Neural cell (in vitro differentiated cells): Measurements from ENCODE around the gene GFI1. TPM values are rescaled to one million over a fixed set of nuclear protein-coding genes. Genes with fewer than 3 reads are reported as not detected.

Source experiments
- H2AFZ ChIP-seq: fragments of 200-600, 300-800 bp; sonication (generic), shearing (Covaris generic); 2 replicates; pipeline ENCODE4 v1.6.0; 2014; ENCODE audit warnings: low read depth, mild to moderate bottlenecking, antibody characterized with exemption, low read length, moderate library complexity
- H3F3A ChIP-seq: fragments of 200-600 bp; shearing (Covaris generic); 2 replicates; pipeline ENCODE4 v1.6.1; 2016; ENCODE audit warnings: mild to moderate bottlenecking, moderate library complexity, mixed read lengths, antibody characterized with exemption, low read length; ENCODE audit not compliant: insufficient read depth, poor library complexity, severe bottlenecking
- H3K27ac ChIP-seq: fragments of 200-600, 300-800 bp; sonication (generic), shearing (Covaris generic); 2 replicates; pipeline ENCODE4 v1.5.1; 2014; ENCODE audit warnings: mild to moderate bottlenecking, low read length, moderate library complexity
- H3K27me3 ChIP-seq: fragments of 300-800, 200-600 bp; sonication (generic), shearing (Covaris generic); 2 replicates; pipeline ENCODE4 v1.6.0; 2014; ENCODE audit warnings: mild to moderate bottlenecking, low read depth, low read length, moderate library complexity; ENCODE audit not compliant: insufficient read depth
- H3K36me3 ChIP-seq: fragments of 300-800, 200-600 bp; sonication (generic), shearing (Covaris generic); 2 replicates; pipeline ENCODE4 v1.5.1; 2014; ENCODE audit warnings: mild to moderate bottlenecking, antibody characterized with exemption, low read length, moderate library complexity; ENCODE audit not compliant: insufficient read depth
- H3K4me2 ChIP-seq: fragments of 300-800, 200-600 bp; sonication (generic), shearing (Covaris generic); 2 replicates; pipeline ENCODE4 v1.6.0; 2014; ENCODE audit warnings: mild to moderate bottlenecking, low read length
- H3K4me3 ChIP-seq: fragments of 300-800, 200-600 bp; sonication (generic), shearing (Covaris generic); 2 replicates; pipeline ENCODE4 v1.5.1; 2014; ENCODE audit warnings: mild to moderate bottlenecking, low read length, moderate library complexity
- H3K79me2 ChIP-seq: fragments of 200-600 bp; shearing (Covaris generic); replicated peaks from 2 replicates; pipeline ENCODE4 v1.6.0; 2014; ENCODE audit warnings: mild to moderate bottlenecking, low read length, moderate library complexity; ENCODE audit not compliant: insufficient read depth
- H3K9ac ChIP-seq: fragments of 300-800, 200-600 bp; sonication (generic), shearing (Covaris generic); 2 replicates; pipeline ENCODE4 v1.6.1; 2016; ENCODE audit warnings: mild to moderate bottlenecking, low read length, mixed read lengths
- H3K9me2 ChIP-seq: fragments of 200-600 bp; shearing (Covaris generic); 2 replicates; pipeline ENCODE4 v1.6.1; 2016; ENCODE audit warnings: mild to moderate bottlenecking, low read length, mixed read lengths; ENCODE audit not compliant: insufficient read depth
- H3K9me3 ChIP-seq: fragments of 200-600, 300-800 bp; sonication (generic), shearing (Covaris generic); 2 replicates; pipeline ENCODE4 v1.6.1; 2016; ENCODE audit warnings: mild to moderate bottlenecking, mixed run types, low read length, moderate library complexity, mixed read lengths
- H4K20me1 ChIP-seq: fragments of 200-600 bp; shearing (Covaris generic); 2 replicates; pipeline ENCODE4 v1.6.1; 2016; ENCODE audit warnings: mild to moderate bottlenecking, mixed run types; ENCODE audit not compliant: insufficient read depth
- EP300 ChIP-seq: fragments of 450-650 bp; conservative IDR thresholded peaks from 2 replicates; pipeline ENCODE4 v1.6.1; 2014; ENCODE audit warnings: antibody characterized with exemption, mild to moderate bottlenecking, moderate library complexity; ENCODE audit not compliant: poor library complexity, severe bottlenecking
- EZH2 ChIP-seq: fragments of 200-600, 300-800 bp; shearing (Covaris generic), sonication (generic); IDR thresholded peaks from 2 replicates; pipeline ENCODE4 v1.6.1; 2014; ENCODE audit warnings: antibody characterized with exemption, low read length, borderline replicate concordance, mild to moderate bottlenecking; ENCODE audit not compliant: insufficient read depth, poor library complexity, severe bottlenecking
- MXI1 ChIP-seq: fragments of 450-650 bp; conservative IDR thresholded peaks from 2 replicates; pipeline ENCODE4 v1.6.1; 2014; ENCODE audit warnings: antibody characterized with exemption, mild to moderate bottlenecking; ENCODE audit not compliant: poor library complexity, severe bottlenecking
- POLR2AphosphoS5 ChIP-seq: IDR thresholded peaks from 2 replicates; pipeline ENCODE4 v1.6.1; 2012
- RAD21 ChIP-seq: fragments of 450-650 bp; conservative IDR thresholded peaks from 2 replicates; pipeline ENCODE4 v1.6.1; 2014; ENCODE audit warnings: antibody characterized with exemption, mild to moderate bottlenecking, moderate library complexity
- SMC3 ChIP-seq: fragments of 450-650 bp; conservative IDR thresholded peaks from 2 replicates; pipeline ENCODE4 v1.6.1; 2014; ENCODE audit warnings: antibody characterized with exemption, mild to moderate bottlenecking, moderate library complexity; ENCODE audit not compliant: poor library complexity
- TAF1 ChIP-seq: IDR thresholded peaks from 2 replicates; pipeline ENCODE4 v1.6.1; 2012; ENCODE audit warnings: low read depth
- polyA plus RNA-seq: library from polyadenylated mRNA; depleted of rRNA; stranded (reverse); fragments of >200 nt; gene quantifications from 2 replicates; pipeline ENCODE4 v1.2.3, GENCODE V29; 2014
- TF ChIP-seq, protein P1 (sequence below): fragments of 450-650 bp; IDR thresholded peaks from 2 replicates; pipeline ENCODE4 v1.5.1; 2014; ENCODE audit warnings: antibody characterized with exemption, mild to moderate bottlenecking, moderate library complexity; ENCODE audit not compliant: poor library complexity, severe bottlenecking
- TF ChIP-seq, protein P2 (sequence below): IDR thresholded peaks from 2 replicates; pipeline ENCODE4 v1.6.1; 2012; ENCODE audit warnings: borderline replicate concordance

The GFI1 gene
- polyA plus RNA-seq, 1 donor from 2014 or later = not detected

DNA sequence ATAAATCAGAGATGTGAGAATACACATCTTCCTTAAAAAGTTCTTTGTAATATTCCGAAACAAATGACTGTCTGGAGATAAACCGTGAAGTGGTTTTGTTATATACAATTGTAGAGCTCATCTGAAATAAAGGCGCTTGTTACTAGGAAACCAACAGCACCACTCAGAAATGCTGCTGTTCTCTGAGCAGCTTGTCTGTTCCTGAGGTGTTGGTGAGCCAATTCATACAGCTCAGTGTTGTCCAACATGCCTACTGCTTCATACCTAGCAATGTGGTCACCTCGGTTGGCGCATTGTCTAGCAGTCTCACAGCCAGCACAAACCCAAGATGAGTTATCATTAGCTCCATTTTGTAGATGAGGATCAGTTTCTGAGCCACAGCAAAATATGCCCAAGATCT is 44.4 kb downstream of the GFI1 start:
- H3K27me3 ChIP-seq = no peaks in the 10 kb centered on the region
- H4K20me1 ChIP-seq = no peaks in the 10 kb centered on the region
- no peak overlapping the region for H3K27ac ChIP-seq
- no peak overlapping the region for H2AFZ ChIP-seq
- no peak overlapping the region for H3K4me2 ChIP-seq
- no peaks in the 10 kb centered on the region for H3K36me3 ChIP-seq
- no peak overlapping the region for H3K4me3 ChIP-seq
- TF ChIP-seq, protein P1, sequence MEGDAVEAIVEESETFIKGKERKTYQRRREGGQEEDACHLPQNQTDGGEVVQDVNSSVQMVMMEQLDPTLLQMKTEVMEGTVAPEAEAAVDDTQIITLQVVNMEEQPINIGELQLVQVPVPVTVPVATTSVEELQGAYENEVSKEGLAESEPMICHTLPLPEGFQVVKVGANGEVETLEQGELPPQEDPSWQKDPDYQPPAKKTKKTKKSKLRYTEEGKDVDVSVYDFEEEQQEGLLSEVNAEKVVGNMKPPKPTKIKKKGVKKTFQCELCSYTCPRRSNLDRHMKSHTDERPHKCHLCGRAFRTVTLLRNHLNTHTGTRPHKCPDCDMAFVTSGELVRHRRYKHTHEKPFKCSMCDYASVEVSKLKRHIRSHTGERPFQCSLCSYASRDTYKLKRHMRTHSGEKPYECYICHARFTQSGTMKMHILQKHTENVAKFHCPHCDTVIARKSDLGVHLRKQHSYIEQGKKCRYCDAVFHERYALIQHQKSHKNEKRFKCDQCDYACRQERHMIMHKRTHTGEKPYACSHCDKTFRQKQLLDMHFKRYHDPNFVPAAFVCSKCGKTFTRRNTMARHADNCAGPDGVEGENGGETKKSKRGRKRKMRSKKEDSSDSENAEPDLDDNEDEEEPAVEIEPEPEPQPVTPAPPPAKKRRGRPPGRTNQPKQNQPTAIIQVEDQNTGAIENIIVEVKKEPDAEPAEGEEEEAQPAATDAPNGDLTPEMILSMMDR = no peak
- TF ChIP-seq TAF1 (no peak), MXI1 (no peak), EZH2 (no peak), EP300 (no peak), SMC3 (no peak), POLR2AphosphoS5 (no peak), RAD21 (no peak)
- TF ChIP-seq, protein P2, sequence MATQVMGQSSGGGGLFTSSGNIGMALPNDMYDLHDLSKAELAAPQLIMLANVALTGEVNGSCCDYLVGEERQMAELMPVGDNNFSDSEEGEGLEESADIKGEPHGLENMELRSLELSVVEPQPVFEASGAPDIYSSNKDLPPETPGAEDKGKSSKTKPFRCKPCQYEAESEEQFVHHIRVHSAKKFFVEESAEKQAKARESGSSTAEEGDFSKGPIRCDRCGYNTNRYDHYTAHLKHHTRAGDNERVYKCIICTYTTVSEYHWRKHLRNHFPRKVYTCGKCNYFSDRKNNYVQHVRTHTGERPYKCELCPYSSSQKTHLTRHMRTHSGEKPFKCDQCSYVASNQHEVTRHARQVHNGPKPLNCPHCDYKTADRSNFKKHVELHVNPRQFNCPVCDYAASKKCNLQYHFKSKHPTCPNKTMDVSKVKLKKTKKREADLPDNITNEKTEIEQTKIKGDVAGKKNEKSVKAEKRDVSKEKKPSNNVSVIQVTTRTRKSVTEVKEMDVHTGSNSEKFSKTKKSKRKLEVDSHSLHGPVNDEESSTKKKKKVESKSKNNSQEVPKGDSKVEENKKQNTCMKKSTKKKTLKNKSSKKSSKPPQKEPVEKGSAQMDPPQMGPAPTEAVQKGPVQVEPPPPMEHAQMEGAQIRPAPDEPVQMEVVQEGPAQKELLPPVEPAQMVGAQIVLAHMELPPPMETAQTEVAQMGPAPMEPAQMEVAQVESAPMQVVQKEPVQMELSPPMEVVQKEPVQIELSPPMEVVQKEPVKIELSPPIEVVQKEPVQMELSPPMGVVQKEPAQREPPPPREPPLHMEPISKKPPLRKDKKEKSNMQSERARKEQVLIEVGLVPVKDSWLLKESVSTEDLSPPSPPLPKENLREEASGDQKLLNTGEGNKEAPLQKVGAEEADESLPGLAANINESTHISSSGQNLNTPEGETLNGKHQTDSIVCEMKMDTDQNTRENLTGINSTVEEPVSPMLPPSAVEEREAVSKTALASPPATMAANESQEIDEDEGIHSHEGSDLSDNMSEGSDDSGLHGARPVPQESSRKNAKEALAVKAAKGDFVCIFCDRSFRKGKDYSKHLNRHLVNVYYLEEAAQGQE = no peak
- no peaks in the 10 kb centered on the region for H3F3A ChIP-seq
- H3K9ac ChIP-seq = no peak overlapping the region
- no peaks in the 10 kb centered on the region for H3K9me3 ChIP-seq
- no peaks in the 10 kb centered on the region for H3K79me2 ChIP-seq
- H3K9me2 ChIP-seq = no peaks in the 10 kb centered on the region

DNA sequence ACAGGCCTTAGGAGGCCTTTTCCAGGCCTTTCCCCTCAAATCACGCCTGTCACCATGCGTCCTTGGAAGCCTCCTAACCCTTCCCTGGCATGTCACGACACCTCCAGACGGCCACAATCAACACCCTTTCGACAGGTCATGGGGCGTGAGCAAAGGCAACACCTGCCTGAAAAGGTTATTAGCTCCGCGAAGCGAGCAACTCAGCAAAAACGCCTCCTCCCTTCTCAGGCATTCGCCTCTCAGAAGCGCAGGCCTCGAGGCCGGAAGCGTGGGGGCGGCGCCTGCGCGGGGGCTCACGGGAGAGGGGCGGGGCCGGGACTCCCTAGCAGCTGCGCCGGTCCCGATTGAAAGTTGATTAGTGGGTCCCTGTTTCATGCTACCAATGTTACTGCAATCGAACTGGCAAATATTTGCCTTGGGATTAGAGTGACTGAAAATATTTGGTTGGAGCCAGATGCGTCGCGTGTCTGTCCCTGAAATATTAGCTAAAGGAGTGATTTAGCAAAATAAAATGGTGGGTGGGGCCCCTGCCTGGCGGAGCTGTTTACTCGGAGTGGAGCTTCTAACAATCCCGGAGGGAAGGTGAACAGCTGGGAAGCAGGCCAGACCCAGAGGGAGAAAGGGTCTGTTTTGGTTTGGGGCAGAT is 44.9 kb downstream of the GFI1 start:
- H3K9me2 ChIP-seq = no peaks in the 10 kb centered on the region
- no peak overlapping the region for H3K27ac ChIP-seq
- H3K36me3 ChIP-seq = no peaks in the 10 kb centered on the region
- H3K9me3 ChIP-seq = no peaks in the 10 kb centered on the region
- TF ChIP-seq, protein P2 = no peak
- TF ChIP-seq RAD21 = no peak
- TF ChIP-seq, protein P1 = no peak
- TF ChIP-seq EZH2 = no peak
- TF ChIP-seq TAF1 = no peak
- no peak for TF ChIP-seq SMC3
- TF ChIP-seq POLR2AphosphoS5 = no peak
- TF ChIP-seq MXI1 = no peak
- no peak for TF ChIP-seq EP300
- no peaks in the 10 kb centered on the region for H3K79me2 ChIP-seq
- H3K4me2 ChIP-seq = no peak overlapping the region
- no peak overlapping the region for H2AFZ ChIP-seq
- H3K27me3 ChIP-seq = no peaks in the 10 kb centered on the region
- H4K20me1 ChIP-seq = no peaks in the 10 kb centered on the region
- H3F3A ChIP-seq = no peaks in the 10 kb centered on the region
- H3K9ac ChIP-seq = no peak overlapping the region
- no peak overlapping the region for H3K4me3 ChIP-seq
